ENCODE measurements around the gene DGKA.

- TF ChIP-seq GLIS3 (CRISPR knock-in tag; IDR thresholded peaks at IDR 0.05) (no peak), POU6F1 (CRISPR knock-in tag; IDR thresholded peaks at IDR 0.05; ENCODE audit: borderline replicate concordance, low read depth) (no peak), ZNF8 (CRISPR knock-in tag; IDR thresholded peaks at IDR 0.05) (no peak)
- TF ChIP-seq, protein P1, sequence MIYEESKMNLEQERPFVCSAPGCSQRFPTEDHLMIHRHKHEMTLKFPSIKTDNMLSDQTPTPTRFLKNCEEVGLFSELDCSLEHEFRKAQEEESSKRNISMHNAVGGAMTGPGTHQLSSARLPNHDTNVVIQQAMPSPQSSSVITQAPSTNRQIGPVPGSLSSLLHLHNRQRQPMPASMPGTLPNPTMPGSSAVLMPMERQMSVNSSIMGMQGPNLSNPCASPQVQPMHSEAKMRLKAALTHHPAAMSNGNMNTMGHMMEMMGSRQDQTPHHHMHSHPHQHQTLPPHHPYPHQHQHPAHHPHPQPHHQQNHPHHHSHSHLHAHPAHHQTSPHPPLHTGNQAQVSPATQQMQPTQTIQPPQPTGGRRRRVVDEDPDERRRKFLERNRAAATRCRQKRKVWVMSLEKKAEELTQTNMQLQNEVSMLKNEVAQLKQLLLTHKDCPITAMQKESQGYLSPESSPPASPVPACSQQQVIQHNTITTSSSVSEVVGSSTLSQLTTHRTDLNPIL (CRISPR knock-in tag; IDR thresholded peaks at IDR 0.05; ENCODE audit: low read depth), result no peak
Measured at GRCh38 chr12:55909513-55909884, 21.5 kb upstream of the DGKA start.
